Stimulated activated CD8-positive, alpha-beta memory T cell treated with anti-CD3 and anti-CD28 coated beads, Interleukin-7, amount 100 ng/mL, for 24 hours (primary cell): Measurements from ENCODE around the gene PRCD.

Source experiments
- DNase-seq: peaks from one replicate; pipeline ENCODE4 v3.0.0-alpha.2; 2020; ENCODE audit warnings: low read depth

Gene PRCD

DNA sequence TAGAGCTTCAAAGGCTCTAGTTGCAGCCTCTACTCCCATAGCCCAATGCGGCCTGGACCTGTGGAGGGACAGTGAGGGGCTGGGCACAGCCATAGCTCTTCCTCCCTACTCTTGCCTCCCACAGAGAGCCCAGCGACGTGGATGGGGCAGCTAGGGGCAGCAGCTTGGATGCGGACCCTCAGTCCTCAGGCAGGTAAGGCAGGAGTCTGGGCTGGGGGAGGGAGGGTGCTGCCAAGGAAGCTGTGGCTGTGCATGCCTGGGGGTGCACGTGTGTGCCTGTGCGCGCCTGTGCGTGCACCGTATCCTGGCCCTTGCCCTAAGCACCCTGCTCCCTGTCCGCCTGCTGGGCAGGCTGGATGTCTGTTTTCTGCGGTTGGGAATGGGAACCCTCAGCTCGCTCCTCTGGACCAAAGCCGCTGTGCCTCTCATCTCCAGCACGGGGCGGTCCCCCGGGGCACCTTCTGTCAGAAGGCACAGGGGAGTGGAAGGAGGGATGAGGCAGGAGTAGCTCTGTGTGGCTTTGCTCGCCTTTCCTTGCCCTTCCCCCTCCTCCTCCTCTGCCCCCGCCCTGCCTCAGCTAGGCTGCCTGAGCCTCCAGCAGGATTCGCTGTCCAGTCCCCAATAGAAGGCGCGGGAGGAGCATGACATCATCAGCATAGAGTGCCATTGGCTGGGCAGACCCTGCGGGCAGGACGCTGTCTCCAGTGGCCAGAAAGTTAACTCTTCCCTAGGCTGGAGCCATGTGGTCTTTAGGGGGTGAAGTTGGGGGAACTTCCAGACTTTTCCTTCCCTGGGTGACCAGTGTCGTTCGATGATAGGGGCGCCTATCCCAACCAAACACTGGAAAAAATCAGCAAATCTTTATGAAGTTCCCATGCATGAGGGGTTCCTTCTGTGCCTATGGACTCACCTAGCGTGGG lies 797 bp downstream of the PRCD start:
- DNase-seq, result no peak

DNA sequence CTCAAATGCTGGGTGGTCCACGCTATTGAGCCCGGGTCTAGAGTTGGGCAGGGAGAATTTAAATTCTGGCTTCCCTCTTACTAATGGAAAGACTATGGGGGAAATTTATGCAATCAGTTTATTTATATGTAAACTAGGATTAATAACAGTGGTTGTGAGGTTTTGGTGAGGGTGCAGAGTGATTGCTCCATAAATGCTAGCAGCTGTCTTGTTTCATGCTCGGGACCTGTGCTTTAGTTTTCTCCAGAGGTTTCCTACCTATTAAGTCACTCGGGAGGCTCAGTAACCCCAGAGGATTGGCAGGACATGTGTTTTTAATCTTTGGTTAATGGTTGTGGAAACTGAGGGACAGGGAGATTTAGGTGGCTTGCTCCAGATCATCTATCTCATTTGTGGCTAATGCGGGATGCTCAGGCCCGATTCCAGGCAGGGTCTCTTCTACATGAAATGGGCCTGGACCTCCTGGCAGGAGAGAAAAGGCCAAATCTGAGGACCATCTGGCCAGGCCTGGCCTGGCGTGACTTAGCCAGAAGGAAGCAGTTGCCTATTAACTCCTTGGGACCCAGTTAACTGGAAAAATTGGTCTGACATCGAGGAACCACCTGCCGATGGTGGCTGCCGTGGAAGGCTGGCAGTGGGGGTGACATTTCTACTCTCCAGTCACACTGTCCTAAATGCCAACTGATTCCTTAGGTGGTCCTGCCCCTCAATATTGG lies 2.1 kb downstream of the PRCD start:
- no peak for DNase-seq

DNA sequence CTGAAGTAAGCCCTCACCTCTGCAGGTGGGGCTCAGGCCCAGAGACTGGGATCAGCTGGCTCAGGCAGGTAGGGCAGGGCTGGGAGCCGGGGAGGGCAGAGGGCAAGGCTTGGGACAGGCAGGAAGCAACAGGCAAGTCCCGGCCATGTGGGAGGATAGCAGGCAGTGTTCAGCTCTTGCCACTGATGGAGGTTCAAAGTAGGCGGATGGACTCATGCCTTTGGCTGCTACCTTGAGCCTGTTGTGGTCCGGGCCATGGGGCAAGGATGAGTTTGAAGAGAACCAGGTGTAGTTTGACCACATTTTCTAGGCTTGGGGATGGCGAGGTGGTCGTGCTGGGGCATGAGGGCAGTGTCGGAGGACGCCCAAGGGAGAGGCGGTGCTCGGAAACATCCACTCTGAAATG lies 2.7 kb downstream of the PRCD start:
- DNase-seq, result no peak

DNA sequence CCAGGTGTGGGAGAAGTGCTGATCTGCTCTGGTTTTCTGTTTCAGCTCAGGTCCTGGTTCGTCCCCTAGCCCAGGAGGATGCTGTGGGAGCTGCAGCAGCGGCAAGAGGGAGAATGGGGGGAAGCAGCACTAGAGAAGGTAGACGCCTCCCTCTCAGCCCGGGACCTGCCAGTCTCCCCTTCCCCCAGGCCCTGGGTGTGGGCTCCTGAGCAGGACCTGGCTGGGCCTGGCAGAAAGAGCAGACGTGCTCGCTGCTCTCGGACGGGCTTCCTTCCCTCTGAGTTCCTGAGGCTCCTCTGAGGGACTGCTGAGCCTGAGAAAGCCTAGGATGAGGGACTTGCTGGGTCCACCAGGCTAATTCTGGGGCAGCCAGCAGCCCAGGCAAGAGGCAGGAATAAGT lies 3.1 kb downstream of the PRCD start:
- no peak for DNase-seq

DNA sequence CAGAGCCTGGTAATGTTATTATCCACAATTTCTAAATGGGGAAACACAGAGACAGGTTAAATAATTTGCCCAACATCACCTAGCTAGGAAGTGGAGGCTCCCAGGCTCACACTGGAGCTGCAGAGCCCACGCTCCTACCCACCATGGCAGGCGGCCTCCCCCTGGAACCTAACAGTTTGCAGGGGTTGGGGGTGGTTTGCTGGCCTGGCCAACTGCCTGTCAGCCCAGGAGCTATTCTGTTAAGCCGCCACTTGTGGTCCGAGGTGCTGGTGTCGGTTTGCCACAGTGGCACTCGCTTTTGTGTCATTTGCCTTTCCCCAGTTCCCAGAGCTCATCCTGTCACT lies 3.6 kb downstream of the PRCD start:
- no peak for DNase-seq

DNA sequence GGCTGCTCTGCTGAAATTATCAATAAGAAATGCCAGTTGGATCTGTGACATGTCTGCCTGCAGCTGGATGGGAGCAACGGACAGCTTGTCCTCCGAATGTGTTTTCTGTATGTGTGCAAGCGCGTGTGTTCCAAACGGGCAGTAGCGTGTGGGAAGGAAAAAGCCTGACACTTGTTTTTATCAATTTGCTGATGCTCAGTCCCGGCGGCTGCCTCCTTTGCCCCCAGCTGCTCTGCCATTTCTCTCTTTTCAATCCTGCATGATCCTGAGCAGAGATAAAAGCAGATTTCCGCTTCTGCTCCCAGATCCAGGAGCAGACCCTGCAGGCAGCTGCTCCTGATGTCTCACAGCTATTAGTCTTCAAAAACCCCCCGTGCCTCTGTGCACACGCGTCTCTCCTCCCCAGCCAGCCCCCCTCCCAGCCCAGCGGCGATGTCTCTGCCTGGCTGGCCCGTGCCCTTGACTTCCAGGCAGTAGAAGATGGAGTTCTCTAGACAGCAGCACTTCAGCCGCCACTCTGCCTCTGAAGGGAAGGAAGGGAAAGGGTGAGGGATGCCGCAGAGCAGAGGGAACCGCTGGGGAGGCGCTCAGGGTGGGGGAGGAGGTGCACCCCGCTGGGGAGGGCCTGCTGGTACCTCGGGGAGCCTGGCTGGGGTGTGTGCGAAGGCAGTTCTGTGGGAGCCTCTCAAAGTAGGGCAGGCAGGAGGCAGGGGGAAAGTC lies 4.1 kb downstream of the PRCD start:
- DNase-seq, result no peak

DNA sequence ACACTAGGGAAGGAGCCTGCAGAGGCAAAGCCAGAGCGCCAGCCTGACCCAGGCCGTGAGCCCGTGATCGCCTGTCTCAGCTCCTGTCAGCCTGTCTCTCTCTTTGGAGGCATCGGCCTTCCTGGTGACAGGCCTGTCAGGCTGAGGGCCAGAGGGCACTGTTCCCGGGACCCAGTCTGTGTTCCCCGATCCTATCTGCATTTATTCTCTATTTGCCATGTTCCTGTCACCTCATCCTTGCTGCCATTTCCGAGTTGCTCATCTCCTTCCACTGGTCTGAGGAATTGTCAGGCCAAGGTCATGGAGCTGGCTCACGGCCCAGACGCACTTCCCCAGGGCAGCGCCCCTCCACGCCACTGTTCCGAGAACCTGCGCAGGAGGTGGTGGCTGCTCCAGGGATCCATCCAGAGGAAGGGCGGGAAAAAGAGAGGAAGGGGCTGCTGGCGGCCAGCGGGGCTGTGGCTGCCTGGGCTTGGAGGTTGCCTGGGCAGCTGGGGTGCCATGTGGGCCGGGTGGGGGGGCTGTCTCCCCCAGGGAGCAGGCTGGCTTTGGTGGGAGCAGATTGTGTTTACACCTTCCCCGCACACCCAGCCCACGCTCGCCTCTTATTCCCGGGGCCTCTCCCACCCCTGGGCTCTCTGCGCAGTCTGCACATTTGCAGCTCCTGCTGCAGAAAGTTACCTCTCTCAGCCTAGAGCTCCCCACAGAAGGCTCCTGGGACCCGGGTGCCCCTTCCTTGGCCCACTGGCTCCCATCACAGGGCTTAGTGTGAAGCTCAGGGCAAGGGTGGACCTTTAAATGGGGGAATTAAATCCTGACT lies 4.9 kb downstream of the PRCD start:
- no peak for DNase-seq

DNA sequence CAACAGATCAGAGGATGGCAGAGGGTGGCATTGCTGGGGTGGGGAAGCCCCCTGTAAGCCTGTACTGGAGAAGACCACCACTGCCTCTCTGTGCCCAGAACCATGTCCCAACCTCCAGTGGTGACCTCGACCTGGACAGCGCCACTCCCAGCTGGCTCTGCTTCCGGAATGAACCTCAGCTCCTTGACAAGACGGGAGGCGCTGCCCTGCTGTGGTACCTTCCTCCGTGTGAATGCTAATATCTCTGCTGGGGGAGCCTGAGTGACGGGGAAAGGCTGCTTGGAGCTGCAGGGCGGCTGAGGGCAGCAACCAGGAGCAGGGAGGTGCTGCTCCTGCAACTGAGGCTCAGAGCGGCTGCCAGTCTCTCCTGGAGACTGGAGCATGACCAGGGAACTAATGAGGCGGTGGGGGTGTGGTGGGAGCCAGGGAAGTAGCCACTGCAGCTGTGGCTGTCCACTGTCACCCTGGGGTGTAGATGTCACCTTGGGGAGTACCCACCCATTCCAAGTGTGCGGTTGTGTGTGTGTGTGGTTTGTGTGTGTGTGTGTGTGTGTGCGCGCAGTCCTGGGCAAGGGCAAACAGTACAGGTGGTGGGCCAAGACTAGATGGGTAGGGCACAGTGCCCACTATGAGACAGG lies 6.2 kb downstream of the PRCD start:
- no peak for DNase-seq

DNA sequence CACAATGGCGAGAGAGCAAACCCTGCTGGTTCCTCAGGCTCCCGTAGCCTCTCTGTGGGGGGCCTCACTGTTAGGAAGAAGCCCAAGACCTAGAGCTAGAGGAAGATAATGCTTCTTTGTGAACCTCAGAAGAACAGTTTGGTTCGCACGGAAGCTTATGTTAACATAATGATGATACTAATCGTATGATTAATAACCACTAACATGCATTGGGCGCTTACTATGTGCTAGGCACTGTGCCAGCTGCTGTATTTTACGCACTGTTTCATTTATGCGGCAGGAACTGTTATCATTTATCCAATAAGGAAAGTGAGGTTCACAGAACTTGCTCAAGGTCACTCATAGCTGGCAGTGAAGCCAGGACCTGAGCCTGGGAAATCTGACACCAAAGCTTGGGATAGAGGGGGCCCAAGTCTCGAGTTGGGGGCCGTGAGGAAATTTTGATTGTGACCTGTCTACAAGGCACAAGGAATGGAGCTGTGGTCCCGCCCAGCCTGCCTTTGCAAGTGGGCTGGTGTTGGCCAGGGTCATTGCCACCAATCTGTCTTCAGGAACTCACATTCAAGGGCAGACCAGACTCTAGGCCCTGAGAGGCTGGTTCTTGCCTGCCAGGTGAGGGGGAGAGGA lies 6.8 kb downstream of the PRCD start:
- DNase-seq, result no peak

DNA sequence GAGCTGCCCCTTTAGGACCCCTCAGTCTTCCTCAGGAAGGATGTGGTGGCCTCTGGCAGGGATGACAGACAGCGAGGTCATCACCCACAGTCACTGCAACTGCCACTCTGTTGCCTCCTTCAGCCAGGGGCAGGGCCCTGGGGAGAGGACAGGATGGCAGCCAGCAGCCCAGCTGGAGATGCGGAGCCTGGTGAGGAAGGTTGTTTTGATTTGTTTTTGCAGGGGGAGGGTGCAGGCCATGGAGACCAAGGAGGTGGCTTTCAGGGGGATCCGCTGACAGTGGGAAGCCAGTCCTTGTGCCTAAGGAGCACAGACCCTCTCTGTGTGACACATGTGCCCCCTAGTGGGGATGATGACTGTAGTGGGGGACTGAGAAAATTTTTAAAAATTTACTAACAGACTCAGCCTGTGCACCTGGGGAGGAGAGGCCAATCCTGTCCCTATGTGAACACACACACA lies 7.4 kb downstream of the PRCD start:
- DNase-seq, result no peak

DNA sequence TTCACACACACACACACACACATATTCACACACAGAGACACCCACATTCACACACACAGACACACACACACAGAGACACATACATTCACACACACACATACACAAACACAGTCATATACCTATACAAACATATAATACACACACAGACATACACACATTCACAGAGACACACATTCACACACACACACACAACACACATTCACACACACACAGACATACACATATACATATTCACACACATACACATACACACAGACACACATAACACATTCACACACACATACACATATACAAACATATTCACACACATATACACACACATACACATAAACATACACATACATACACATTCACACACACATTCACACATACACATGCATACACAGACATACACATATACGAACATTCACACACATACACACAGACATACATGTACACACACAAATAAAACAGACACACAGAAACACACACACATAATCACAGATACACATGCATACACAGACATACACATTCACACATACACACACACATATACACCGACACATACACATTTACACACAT lies 7.9 kb downstream of the PRCD start:
- DNase-seq, result no peak

DNA sequence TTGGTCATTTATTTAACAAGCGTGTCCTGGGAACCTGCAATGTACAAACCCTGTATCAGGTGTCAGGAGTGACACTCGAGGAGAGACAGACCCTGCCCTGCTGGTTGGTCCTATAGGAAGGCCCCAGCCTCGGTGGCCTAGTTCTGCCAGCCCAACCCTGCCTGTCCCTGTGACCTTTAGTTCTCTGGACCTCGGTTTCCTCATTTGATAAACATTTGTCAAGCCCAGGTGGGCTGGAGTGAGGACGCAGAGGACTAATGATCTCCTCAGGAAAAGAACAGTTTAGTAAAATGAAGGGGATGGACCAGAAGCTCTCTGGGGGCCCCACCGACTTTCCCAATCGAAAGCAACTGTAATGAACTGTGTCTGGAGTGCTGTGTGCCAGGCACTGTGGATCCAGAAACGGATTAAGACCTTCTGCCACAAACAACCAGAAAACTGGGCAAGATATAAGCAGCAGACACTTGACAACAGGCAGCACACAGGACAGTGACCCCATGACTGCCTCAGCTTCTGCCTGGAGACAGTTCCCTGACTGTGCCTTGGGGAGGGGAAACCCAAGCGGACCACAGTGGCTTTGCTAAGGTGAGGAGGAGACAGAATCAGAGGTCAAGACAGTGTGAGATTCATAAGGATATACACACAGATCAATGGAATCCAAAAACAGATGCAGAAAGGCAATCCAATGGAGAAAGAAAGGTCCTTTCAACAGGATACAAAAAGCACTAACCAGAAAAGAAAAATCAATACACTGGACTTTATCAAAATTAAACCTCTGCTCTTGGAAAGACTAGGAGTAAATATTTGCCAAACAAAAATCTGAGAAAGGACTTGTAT lies 8.8 kb downstream of the PRCD start:
- no peak for DNase-seq

DNA sequence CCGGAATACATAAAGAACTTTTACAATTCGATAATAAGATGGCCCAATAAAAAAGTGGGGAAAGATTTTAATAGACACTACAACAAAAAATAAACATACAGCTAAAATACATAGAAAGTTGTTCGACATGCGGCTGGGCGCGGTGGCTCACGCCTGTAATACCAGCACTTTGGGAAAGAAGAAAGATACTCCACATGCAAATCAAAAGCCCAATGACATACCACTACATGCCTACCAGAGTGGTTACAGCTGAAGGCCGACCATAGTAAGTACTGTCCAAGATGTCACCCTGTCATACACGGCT lies 9.3 kb downstream of the PRCD start:
- DNase-seq, result no peak

DNA sequence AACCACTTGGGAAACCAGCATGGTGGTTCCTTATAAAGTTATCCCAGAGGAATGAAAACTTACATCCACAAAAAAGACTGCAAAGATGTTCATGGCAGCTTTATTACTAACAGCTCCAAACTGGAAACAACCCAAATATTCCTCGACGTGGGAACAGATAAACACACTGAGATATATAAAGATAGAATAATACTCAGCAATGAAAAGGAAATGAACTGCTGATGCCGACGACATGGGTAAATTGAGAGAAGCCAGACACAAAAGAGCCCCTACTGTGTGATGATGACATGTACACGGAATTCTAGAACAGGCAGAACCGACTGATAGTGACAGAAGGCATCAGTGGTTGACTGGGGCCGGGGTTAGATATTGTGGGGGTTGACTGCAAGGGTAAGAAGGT lies 9.7 kb downstream of the PRCD start:
- DNase-seq, result no peak

DNA sequence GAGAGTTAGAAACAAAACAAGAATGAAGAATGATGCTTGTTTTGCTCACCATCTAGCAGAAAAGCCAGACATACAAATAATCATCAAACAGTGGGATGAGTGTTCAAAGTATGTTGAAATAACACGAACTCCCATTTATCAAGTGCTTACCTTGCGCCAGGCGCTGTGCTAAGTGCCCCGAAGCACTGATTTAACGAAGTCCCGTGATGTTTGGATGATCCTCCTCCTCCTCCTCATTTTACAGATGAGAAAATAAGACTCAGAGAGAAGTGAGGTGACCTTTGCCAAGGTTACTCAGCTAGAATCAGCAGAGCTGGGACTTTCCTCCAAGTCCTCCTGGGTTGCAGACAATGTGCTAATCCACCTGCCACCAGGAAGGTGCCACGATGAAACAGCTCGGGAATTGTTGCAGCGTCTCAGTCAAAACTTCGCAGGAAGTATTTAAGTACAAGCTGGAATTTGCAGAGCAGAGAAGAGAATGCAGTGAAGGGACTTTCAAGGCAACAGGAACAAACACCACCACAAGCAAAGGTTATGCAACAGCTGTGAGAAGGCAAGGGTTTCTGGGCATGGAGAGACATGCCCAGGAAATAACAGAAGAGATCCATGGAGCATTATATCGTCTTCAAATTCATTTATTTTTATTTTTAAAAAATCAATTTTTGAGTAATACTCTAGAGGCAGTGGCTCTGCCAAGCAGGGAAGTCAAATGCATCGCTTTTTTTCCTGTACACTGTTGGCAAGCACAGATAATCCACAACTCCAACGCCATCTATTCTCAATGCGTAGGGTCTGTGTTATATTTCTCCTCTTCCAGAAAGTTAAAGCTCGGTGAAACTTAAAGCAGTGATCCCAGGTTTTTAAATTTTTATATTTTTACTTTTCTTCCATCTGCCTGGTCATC lies 11.1 kb downstream of the PRCD start:
- DNase-seq, result no peak

DNA sequence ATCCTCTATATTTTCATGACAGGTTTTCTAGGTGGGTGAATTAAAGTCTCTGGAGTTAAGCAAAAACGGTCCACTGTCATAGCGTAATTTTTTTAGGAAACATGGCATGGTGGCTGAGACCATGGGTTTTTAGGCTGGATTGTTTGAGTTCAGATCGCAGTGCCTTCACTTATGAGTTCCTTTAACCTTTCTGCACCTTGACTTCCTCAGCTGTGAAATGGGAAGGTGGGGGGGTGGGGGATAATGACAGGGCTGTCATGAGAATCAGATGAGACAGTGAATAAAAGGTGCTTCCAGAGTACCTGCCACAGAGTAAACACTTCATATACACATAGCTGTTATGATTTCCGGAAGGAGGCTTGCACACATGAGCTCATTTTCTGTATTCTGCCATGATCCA lies 11.8 kb downstream of the PRCD start:
- no peak for DNase-seq

DNA sequence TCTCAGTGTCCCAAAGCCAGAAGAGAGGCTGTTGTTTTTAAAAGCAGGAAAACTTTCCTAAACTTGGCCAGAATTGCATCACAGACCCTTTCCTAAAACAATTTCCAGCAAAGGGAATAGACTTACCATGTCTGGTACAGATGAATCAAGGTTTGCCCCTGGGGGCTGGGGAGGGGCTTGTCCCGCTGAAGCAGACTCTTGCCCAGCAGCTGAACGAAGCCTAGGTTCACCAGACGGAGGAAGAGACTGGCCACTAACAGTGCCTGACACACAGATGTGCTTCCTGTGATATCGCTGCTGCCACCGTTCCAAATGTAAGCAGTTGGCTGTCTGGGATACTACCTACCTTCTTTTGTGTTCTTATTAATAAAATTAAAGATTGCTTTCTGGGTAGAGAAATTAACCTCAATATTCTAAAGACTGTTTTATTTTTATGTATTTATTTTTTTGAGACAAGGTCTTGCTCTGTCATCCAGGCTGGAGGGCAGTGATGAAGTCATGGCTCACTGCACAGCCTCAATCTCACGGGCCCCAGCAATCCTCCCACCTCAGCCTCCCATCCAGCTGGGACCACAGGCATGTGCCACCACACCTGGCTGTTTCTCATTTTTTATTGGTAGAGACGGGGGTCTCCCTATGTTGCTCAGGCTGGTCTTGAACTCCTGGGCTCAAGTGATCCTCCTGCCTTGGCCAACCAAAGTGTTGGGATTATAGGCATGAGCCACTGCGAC lies 13.5 kb downstream of the PRCD start:
- DNase-seq, result no peak

DNA sequence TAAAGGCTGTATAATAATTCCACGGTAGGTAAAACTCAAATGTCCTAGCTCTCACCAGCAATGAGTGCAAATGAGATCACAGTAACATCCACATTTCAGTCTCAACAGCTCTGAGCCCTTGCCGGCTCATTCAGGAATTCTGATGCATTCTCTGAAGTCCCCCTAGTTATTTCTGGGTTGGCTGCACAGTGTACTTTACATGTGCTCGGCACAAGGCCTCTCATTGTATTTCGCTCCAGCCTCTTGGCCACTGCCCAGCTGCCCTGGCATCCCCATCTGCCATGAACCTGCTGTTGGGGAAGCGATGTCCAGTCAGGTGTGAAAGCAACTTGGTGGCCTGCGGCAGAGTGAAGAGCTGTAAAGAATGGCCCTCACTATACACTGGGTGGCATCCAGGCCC lies 14.3 kb downstream of the PRCD start:
- DNase-seq, result no peak
